RWPE1 (cell line): Measurements from ENCODE around the gene ZNF446.

Experiments used
- CTCF ChIA-PET: fragments of 350-600 bp; sonication (Branson Sonifier 250); formaldehyde crosslinking; extraction: SDS; loops from one replicate; lab custom pipeline; 2021; lab: Yijun Ruan, JAX
- POLR2A ChIA-PET: fragments of 400-600 bp; formaldehyde crosslinking; extraction: SDS; loops from one replicate; lab custom pipeline; 2020; ENCODE audit warnings: antibody characterized with exemption; ENCODE audit not compliant: low non-redundant PET; lab: Yijun Ruan, JAX
- DNase-seq: peaks from one replicate; pipeline ENCODE4 v3.0.0; 2012; ENCODE audit warnings: low spot score
- H3K27ac ChIP-seq: fragments of 450-650 bp; 2 replicates; pipeline ENCODE4 v1.5.1; 2017
- CTCF ChIP-seq: fragments of 450-650 bp; conservative IDR thresholded peaks from 2 replicates; pipeline ENCODE4 v1.5.1; 2017; ENCODE audit warnings: low read depth, mild to moderate bottlenecking

Gene ZNF446

GRCh38 chr19:58509731-58510083 is 33.6 kb downstream of the ZNF446 start:
- CTCF ChIA-PET: interaction anchor here (0.6 kb wide), 1 partner anchor 9 kb away, joined by 4 read pairs; no protein-coding TSS in a partner anchor
- no peak overlapping the region for H3K27ac ChIP-seq
- POLR2A ChIA-PET: no interaction called here
- TF ChIP-seq CTCF: no peak
- no peak for DNase-seq

GRCh38 chr19:58510084-58510862 is 34.1 kb downstream of the ZNF446 start:
- POLR2A ChIA-PET: no interaction called here
- CTCF ChIA-PET: no interaction called here
- no peak for TF ChIP-seq CTCF
- DNase-seq: no peak
- no peak overlapping the region for H3K27ac ChIP-seq

- H3K27ac ChIP-seq: 0 out of 2 replicates have a peak within 1 kb of the TSS, but pooled peaks have one; percentile 77
- ChIA-PET CTCF (no interaction called here), POLR2A (interaction anchor here (1.0 kb wide), 1 partner anchor 46 kb away, joined by 3 read pairs; no protein-coding TSS in a partner anchor)
- no peak for DNase-seq
- no peak for TF ChIP-seq CTCF
Observed at GRCh38 chr19:58511353-58512208, 35.4 kb downstream of the ZNF446 start, which contains the start of gene SLC27A5. TSS of gene SLC27A5 (minus strand) at chr19:58511992. CDS start at chr19:58511955, 37 bp downstream.

- no peak for TF ChIP-seq CTCF
- ChIA-PET POLR2A (interaction anchor here (0.6 to 1.7 kb wide), 3 partner anchors 13 to 42 kb away, joined by 3 to 5 read pairs (median 3); partner anchors contain the start of gene CHMP2A), CTCF (interaction anchor here (0.7 kb wide), 1 partner anchor 61 kb away, joined by 3 read pairs; no protein-coding TSS in a partner anchor)
- no peak for DNase-seq
- H3K27ac ChIP-seq: peak overlapping the region; percentile 77
Observed at GRCh38 chr19:58513213-58513693, 37.1 kb downstream of the ZNF446 start.

GRCh38 chr19:58513694-58514563 is 37.8 kb downstream of the ZNF446 start:
- CTCF ChIA-PET: interaction anchor here (0.6 to 0.7 kb wide), 6 partner anchors 14 to 292 kb away, joined by 3 to 4 read pairs (median 3); partner anchors contain the start of gene TRIM28
- peak; percentile 96 for TF ChIP-seq CTCF
- DNase-seq: peak; percentile 76
- POLR2A ChIA-PET: interaction anchor here (0.6 to 1.7 kb wide), 3 partner anchors 14 to 41 kb away, joined by 3 to 5 read pairs (median 3); partner anchors contain the start of gene CHMP2A
- H3K27ac ChIP-seq: peak overlapping the region; percentile 77
